ENCODE measurements around the gene TMEM273.

The TMEM273 gene

GRCh38 chr10:49213211-49213610 lies 25.0 kb upstream of the TMEM273 start:
- no peak for TF ChIP-seq REST (IDR thresholded peaks at IDR 0.05; ENCODE audit: low read depth)

GRCh38 chr10:49212783-49213182 lies 24.6 kb upstream of the TMEM273 start:
- no peak for TF ChIP-seq YY1 (IDR thresholded peaks at IDR 0.05; ENCODE audit: low read depth)
- TF ChIP-seq TEAD4 (IDR thresholded peaks at IDR 0.05), result no peak
- TF ChIP-seq NFIC (IDR thresholded peaks at IDR 0.05), result no peak
- TF ChIP-seq TCF12 (IDR thresholded peaks at IDR 0.05; ENCODE audit: low read depth), result no peak
- TF ChIP-seq TAF1 (IDR thresholded peaks at IDR 0.05; ENCODE audit: low read depth), result no peak
- TF ChIP-seq CREB1 (IDR thresholded peaks at IDR 0.05; ENCODE audit: low read depth), result no peak
- no peak for TF ChIP-seq REST (IDR thresholded peaks at IDR 0.05; ENCODE audit: low read depth)

- TF ChIP-seq NFIC (IDR thresholded peaks at IDR 0.05), result no peak
- no peak for TF ChIP-seq TCF12 (IDR thresholded peaks at IDR 0.05; ENCODE audit: low read depth)
- TF ChIP-seq CREB1 (IDR thresholded peaks at IDR 0.05; ENCODE audit: low read depth), result no peak
- no peak for TF ChIP-seq REST (IDR thresholded peaks at IDR 0.05; ENCODE audit: low read depth)
- TF ChIP-seq MAX (IDR thresholded peaks at IDR 0.05), result no peak
- TF ChIP-seq USF1 (IDR thresholded peaks at IDR 0.05), result no peak
- no peak for TF ChIP-seq YY1 (IDR thresholded peaks at IDR 0.05; ENCODE audit: low read depth)
Observed at GRCh38 chr10:49212076-49212475, 23.9 kb upstream of the TMEM273 start.

GRCh38 chr10:49208996-49209395 lies 20.8 kb upstream of the TMEM273 start:
- TF ChIP-seq EGR1 (IDR thresholded peaks at IDR 0.05) (no peak), NFIC (IDR thresholded peaks at IDR 0.05) (no peak), EP300 (IDR thresholded peaks at IDR 0.05; ENCODE audit: borderline replicate concordance) (no peak), TCF12 (IDR thresholded peaks at IDR 0.05; ENCODE audit: low read depth) (no peak), TEAD4 (IDR thresholded peaks at IDR 0.05) (no peak), USF1 (IDR thresholded peaks at IDR 0.05) (no peak), TAF1 (IDR thresholded peaks at IDR 0.05; ENCODE audit: low read depth) (no peak), YY1 (IDR thresholded peaks at IDR 0.05; ENCODE audit: low read depth) (no peak), RAD21 (IDR thresholded peaks at IDR 0.05; ENCODE audit: low read depth) (no peak), REST (IDR thresholded peaks at IDR 0.05; ENCODE audit: low read depth) (no peak)
